DMS53 (cell line): ENCODE data around the gene KLHL17.

Source experiments
- DNase-seq: peaks from one replicate; lab custom pipeline; 2025; lab: John Stamatoyannopoulos, UW

KLHL17 gene

GRCh38 chr1:960363-961131 lies at the start of gene KLHL17:
Gene KLHL17 (plus strand): TSS chr1:960584. CDS start chr1:960694, 110 bp downstream.
- DNase-seq, result peak; percentile 89

- DNase-seq, result no peak
Measured at GRCh38 chr1:910881-911721, 49.3 kb upstream of the KLHL17 start.

GRCh38 chr1:911875-912739 lies 48.3 kb upstream of the KLHL17 start:
- no peak for DNase-seq

GRCh38 chr1:912740-913301 lies 47.6 kb upstream of the KLHL17 start:
- DNase-seq, result peak; percentile 80

- DNase-seq, result peak; percentile 64
Measured at GRCh38 chr1:913491-914130, 46.8 kb upstream of the KLHL17 start.

- DNase-seq, result no peak
Measured at GRCh38 chr1:914131-914890, 46.1 kb upstream of the KLHL17 start.

GRCh38 chr1:914891-915280 lies 45.5 kb upstream of the KLHL17 start:
- DNase-seq, result no peak

GRCh38 chr1:915295-916172 lies 44.9 kb upstream of the KLHL17 start:
- no peak for DNase-seq

GRCh38 chr1:916173-917075 lies 44.0 kb upstream of the KLHL17 start:
- DNase-seq, result no peak

GRCh38 chr1:917076-917459 lies 43.3 kb upstream of the KLHL17 start:
- no peak for DNase-seq

GRCh38 chr1:917466-918091 lies 42.8 kb upstream of the KLHL17 start:
- DNase-seq, result no peak

GRCh38 chr1:918353-918752 lies 42.0 kb upstream of the KLHL17 start:
- DNase-seq, result no peak

GRCh38 chr1:918843-919242 lies 41.5 kb upstream of the KLHL17 start:
- DNase-seq, result no peak

GRCh38 chr1:919271-919872 lies 41.0 kb upstream of the KLHL17 start:
- DNase-seq, result no peak

- DNase-seq, result peak; percentile 65
Measured at GRCh38 chr1:920010-920409, 40.4 kb upstream of the KLHL17 start.

- DNase-seq, result peak; percentile 65
Measured at GRCh38 chr1:920521-920920, 39.9 kb upstream of the KLHL17 start.

GRCh38 chr1:921011-921837 lies 39.2 kb upstream of the KLHL17 start:
- peak; percentile 85 for DNase-seq
